T-helper 2 cell treated with Interferon-gamma antibody and Interleukin-4, amounts not matched to agents 5 μg/mL and 100 μg/mL, for 36 hours (primary cell): ENCODE results near the gene SLC44A3.

Experiments
- DNase-seq: peaks from one replicate; pipeline ENCODE4 v3.0.0; 2021; ENCODE audit warnings: low spot score
- H3K27ac Mint-ChIP-seq: one replicate; pipeline ENCODE4 v1.8.0; 2021; ENCODE audit warnings: mild to moderate bottlenecking, mixed read lengths
- H3K27me3 Mint-ChIP-seq: one replicate; pipeline ENCODE4 v1.8.0; 2021; ENCODE audit warnings: low read depth, mixed read lengths
- H3K36me3 Mint-ChIP-seq: one replicate; pipeline ENCODE4 v1.8.0; 2021; ENCODE audit warnings: low read depth, mixed read lengths
- H3K4me1 Mint-ChIP-seq: one replicate; pipeline ENCODE4 v1.8.0; 2021; ENCODE audit warnings: low read depth, mixed read lengths
- H3K4me3 Mint-ChIP-seq: one replicate; pipeline ENCODE4 v1.8.0; 2022; ENCODE audit warnings: mild to moderate bottlenecking, moderate library complexity, mixed read lengths
- H3K9me3 Mint-ChIP-seq: one replicate; pipeline ENCODE4 v1.8.0; 2021; ENCODE audit warnings: mixed read lengths

Gene SLC44A3

GRCh38 chr1:94926126-94926914 lies 106.2 kb downstream of the SLC44A3 start:
- H3K36me3 Mint-ChIP-seq = peaks cover 2% of the 10 kb centered on the region
- H3K4me1 Mint-ChIP-seq = peaks cover 10% of the 10 kb centered on the region
- peaks cover 54% of the 10 kb centered on the region for H3K27me3 Mint-ChIP-seq
- H3K27ac Mint-ChIP-seq = no peak overlapping the region
- DNase-seq = peak; percentile 8
- H3K4me3 Mint-ChIP-seq = peak overlapping the region; percentile 85
- no peaks in the 10 kb centered on the region for H3K9me3 Mint-ChIP-seq

- peak; percentile 74 for DNase-seq
- Mint-ChIP-seq H3K36me3 (peaks cover 2% of the 10 kb centered on the region), H3K4me1 (peaks cover 10% of the 10 kb centered on the region), H3K27ac (no peak within 1 kb of the TSS), H3K9me3 (no peaks in the 10 kb centered on the region), H3K27me3 (peaks cover 54% of the 10 kb centered on the region), H3K4me3 (peak within 1 kb of the TSS; percentile 85)
These were observed 106.8 kb downstream of the SLC44A3 start, which contains the start of gene CNN3 for GRCh38 chr1:94926915-94927404. CNN3 (minus strand) TSS chr1:94927110; CDS start chr1:94926894, 216 bp downstream.

DNA sequence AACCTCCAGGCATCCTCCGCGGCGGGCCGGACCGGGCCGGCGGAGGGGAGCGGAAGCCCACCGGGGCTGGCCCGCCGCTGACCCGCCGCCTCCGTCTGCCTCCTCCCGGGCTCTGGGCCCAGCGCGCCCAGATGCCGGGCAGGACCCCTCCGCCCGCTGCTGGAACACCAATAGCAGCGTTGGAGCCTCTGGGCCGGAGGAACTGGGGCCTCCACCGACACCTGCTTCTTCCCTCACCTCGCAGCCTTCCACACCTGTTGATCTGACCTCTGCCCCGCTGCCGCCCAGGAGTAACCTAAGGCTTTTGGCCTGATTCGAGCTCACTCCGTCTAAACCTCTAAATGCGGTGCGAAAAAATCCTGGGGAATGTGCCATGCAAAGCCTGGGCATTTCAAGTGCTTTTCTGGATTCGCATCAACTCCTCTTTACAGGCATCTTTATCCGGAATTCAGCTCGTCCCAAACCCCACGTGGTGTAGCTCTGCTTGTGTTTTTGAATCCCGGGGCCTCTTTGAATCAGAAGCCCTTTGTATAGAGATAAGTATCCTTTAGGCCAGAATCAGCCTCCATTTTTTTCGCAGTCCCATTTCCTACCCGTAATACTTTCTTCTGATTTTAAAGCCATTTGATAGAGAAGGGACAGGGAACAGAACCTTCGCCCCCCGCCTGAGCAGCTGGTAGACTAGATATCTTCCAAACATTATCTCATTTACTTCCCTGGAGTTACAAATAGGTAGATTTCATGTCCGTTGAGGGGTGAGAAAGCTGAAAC lies 107.4 kb downstream of the SLC44A3 start:
- no peak overlapping the region for H3K27ac Mint-ChIP-seq
- no peaks in the 10 kb centered on the region for H3K9me3 Mint-ChIP-seq
- peaks cover 10% of the 10 kb centered on the region for H3K4me1 Mint-ChIP-seq
- peaks cover 54% of the 10 kb centered on the region for H3K27me3 Mint-ChIP-seq
- H3K36me3 Mint-ChIP-seq = peaks cover 2% of the 10 kb centered on the region
- H3K4me3 Mint-ChIP-seq = peak overlapping the region; percentile 74
- DNase-seq = no peak

- Mint-ChIP-seq H3K27me3 (peaks cover 48% of the 10 kb centered on the region), H3K4me1 (peaks cover 10% of the 10 kb centered on the region), H3K27ac (no peak overlapping the region), H3K36me3 (peaks cover 2% of the 10 kb centered on the region), H3K9me3 (no peaks in the 10 kb centered on the region), H3K4me3 (no peak overlapping the region)
- DNase-seq = no peak
These were observed 108.3 kb downstream of the SLC44A3 start for GRCh38 chr1:94928293-94928939.

DNA sequence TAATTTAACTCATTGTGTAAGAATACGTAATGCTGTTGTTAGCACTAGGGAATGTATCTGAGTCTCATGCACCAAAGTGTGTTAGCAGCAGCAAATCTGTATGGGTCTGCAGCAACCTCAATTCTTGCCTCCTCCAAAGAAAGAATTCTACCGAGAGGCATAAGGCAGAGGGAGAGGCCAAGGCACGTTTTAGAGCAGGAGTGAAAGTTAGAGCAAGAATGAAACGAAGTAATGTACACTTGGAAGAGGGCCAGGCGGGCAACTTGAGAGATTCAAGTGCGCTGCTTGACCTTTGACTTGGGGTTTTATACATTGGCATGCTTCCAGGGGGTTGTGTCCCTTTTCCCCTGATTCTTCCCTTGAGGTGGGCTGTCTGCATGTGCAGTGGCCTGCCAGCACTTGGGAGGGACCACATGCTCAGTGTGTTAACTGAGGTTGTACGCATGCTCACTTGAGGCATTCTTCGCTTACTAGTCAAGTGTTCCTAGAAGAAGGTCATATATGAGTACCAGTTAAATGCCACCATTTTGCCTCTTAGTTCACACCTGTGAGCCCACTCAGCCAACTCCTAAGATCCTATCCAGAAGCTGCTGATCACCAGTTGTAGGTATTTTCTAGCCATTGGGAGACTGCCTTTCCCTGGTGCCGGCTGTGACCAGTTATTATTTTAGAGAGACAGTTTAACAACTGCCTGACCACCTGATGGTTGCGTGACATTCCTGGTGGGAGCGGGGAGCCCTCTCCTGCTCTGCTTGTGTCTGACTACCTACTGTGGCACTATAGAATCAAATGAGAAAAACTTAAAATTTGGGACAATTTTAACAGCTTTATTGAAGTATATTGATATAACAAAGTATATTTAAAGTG lies 109.4 kb downstream of the SLC44A3 start:
- H3K4me3 Mint-ChIP-seq = no peak overlapping the region
- peaks cover 39% of the 10 kb centered on the region for H3K27me3 Mint-ChIP-seq
- H3K9me3 Mint-ChIP-seq = no peaks in the 10 kb centered on the region
- no peak for DNase-seq
- peaks cover 10% of the 10 kb centered on the region for H3K4me1 Mint-ChIP-seq
- peaks cover 2% of the 10 kb centered on the region for H3K36me3 Mint-ChIP-seq
- H3K27ac Mint-ChIP-seq = no peak overlapping the region

- Mint-ChIP-seq H3K9me3 (no peaks in the 10 kb centered on the region), H3K4me1 (peaks cover 3% of the 10 kb centered on the region), H3K27ac (no peak overlapping the region), H3K4me3 (no peak overlapping the region), H3K36me3 (peaks cover 2% of the 10 kb centered on the region), H3K27me3 (peaks cover 29% of the 10 kb centered on the region)
- no peak for DNase-seq
These were observed 111.2 kb downstream of the SLC44A3 start for GRCh38 chr1:94931254-94931841.

GRCh38 chr1:94934551-94934950 lies 114.4 kb downstream of the SLC44A3 start:
- no peak overlapping the region for H3K4me3 Mint-ChIP-seq
- no peak for DNase-seq
- H3K9me3 Mint-ChIP-seq = no peaks in the 10 kb centered on the region
- no peak overlapping the region for H3K27ac Mint-ChIP-seq
- H3K36me3 Mint-ChIP-seq = no peaks in the 10 kb centered on the region
- H3K4me1 Mint-ChIP-seq = peaks cover 3% of the 10 kb centered on the region
- H3K27me3 Mint-ChIP-seq = peaks cover 12% of the 10 kb centered on the region

DNA sequence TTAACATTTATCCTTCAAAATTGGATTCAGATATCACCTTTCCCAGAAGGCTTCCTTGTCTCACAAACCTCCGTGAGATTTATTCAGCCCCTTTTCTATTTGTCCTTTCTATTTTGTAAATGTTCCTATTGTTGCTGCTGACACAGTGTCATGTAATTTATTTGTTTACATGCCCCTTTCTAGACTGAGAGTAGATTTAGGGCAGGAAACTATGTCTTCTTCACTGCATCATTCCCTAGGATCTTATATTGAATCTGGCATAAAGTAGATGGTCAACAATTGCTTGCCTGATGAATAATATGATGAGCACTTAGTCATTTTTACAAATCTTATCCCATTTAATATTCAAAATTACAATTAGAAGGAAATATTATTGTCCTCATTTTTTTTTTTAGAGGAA lies 114.9 kb downstream of the SLC44A3 start:
- Mint-ChIP-seq H3K4me3 (no peak overlapping the region), H3K27me3 (peaks cover 11% of the 10 kb centered on the region), H3K36me3 (no peaks in the 10 kb centered on the region), H3K27ac (no peak overlapping the region), H3K4me1 (peaks cover 3% of the 10 kb centered on the region), H3K9me3 (no peaks in the 10 kb centered on the region)
- DNase-seq = no peak

DNA sequence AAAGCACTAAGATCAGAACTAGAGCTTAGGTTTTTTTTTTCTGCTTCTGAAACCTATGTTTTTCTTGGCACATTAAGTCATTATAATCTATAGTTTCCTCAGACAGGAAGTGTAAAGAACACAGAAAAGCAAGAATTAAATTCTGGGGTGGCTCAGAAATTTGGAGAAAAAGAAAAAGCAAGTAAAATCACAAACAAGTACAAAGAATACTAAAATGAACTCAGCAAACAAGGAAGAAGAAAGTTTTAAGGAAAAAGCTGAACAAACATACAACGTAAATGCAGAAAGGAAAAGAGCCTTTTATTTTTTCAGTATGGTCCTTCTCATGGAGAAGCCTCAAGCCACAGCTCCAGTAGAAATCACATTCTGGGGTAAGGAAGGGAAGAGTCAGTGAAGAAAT lies 115.3 kb downstream of the SLC44A3 start:
- Mint-ChIP-seq H3K36me3 (no peaks in the 10 kb centered on the region), H3K4me3 (no peak overlapping the region), H3K4me1 (peaks cover 3% of the 10 kb centered on the region), H3K9me3 (no peaks in the 10 kb centered on the region), H3K27ac (no peak overlapping the region), H3K27me3 (peaks cover 10% of the 10 kb centered on the region)
- DNase-seq = no peak

DNA sequence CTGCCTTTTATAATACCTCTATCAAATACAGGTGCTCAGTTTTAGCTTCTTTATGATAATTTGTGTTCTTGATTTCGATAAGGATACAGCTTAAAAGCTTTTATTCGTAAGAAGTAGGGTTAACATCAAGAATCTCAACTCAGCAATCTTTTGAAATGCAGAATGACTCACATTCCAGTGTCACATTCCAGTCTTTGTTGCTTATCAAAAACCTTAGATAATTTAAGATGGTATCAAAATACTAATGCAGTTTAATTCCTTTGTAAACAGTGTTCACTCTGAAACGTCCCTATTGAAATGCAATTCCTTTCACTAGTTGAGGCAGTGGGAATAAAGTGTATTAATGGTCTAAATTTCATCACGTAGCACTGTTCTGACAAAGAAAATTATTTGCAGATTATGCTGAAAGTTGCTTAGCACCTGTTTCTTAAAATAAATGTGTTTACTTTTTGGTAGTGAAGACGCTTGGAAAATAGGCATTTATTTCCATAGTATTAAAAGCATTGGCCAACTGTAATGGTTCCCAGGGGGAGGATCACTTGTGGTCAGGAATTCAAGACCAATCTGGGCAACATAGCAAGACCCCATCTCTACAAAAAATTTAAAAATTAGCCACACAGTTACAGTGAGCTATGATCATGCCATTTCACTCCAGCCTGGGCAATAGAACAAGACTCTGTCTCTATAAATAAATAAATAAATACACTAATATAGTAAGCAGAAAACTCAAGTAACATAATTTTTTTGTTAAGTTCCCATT lies 116.9 kb downstream of the SLC44A3 start:
- peaks cover 3% of the 10 kb centered on the region for H3K4me1 Mint-ChIP-seq
- no peaks in the 10 kb centered on the region for H3K36me3 Mint-ChIP-seq
- H3K27me3 Mint-ChIP-seq = peaks cover 10% of the 10 kb centered on the region
- no peak overlapping the region for H3K4me3 Mint-ChIP-seq
- H3K9me3 Mint-ChIP-seq = no peaks in the 10 kb centered on the region
- DNase-seq = no peak
- no peak overlapping the region for H3K27ac Mint-ChIP-seq

- H3K27ac Mint-ChIP-seq = no peak overlapping the region
- H3K4me3 Mint-ChIP-seq = no peak overlapping the region
- H3K27me3 Mint-ChIP-seq = peaks cover 10% of the 10 kb centered on the region
- H3K36me3 Mint-ChIP-seq = no peaks in the 10 kb centered on the region
- no peaks in the 10 kb centered on the region for H3K9me3 Mint-ChIP-seq
- no peak for DNase-seq
- peaks cover 3% of the 10 kb centered on the region for H3K4me1 Mint-ChIP-seq
These were observed 117.7 kb downstream of the SLC44A3 start for GRCh38 chr1:94937820-94938219.

DNA sequence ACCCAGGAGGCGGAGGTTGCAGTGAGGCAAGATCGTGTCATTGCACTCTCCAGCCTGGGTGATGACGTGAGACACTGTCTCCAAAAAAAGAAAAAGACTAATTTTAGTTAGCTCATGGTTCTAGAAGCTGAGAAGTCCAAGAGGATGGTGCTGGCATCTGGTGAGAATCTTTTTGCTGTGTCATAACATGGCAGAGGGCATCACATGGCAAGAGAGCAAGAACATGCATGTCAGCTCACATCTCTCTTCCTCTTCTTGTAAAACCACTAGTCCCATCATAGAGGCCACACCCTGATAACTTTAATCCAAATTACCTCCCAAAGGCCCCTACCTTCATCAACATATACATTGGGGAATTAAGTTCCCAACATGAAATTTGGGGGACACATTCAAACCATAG lies 120.6 kb downstream of the SLC44A3 start:
- Mint-ChIP-seq H3K9me3 (no peaks in the 10 kb centered on the region), H3K4me1 (peaks cover 2% of the 10 kb centered on the region), H3K27ac (no peak overlapping the region), H3K36me3 (no peaks in the 10 kb centered on the region), H3K4me3 (no peak overlapping the region), H3K27me3 (peaks cover 12% of the 10 kb centered on the region)
- no peak for DNase-seq
